Stimulated activated CD8-positive, alpha-beta memory T cell treated with anti-CD3 and anti-CD28 coated beads, Interleukin-15, amount 100 ng/mL, for 4 hours (primary cell): ENCODE measurements around the gene P2RY6.
"Not testable (repeated sequence)": the region's sequence is repeated elsewhere in the genome, so short reads cannot be mapped to it uniquely, and the experiment has no call there.

Experiments
- DNase-seq, 2 donors: peaks; one replicate each; pipeline ENCODE4 v3.0.0-alpha.2; 2020; ENCODE audit warnings: low read depth in 2 of 2

Gene P2RY6

GRCh38 chr11:73259406-73260126, 12.6 kb upstream of the P2RY6 start:
- no peak for DNase-seq

- DNase-seq: no peak
These were observed 12.0 kb upstream of the P2RY6 start for GRCh38 chr11:73260127-73260457.

GRCh38 chr11:73262851-73263495, 9.2 kb upstream of the P2RY6 start:
- no peak for DNase-seq

- DNase-seq: no peak
These were observed 8.5 kb upstream of the P2RY6 start for GRCh38 chr11:73263640-73264039.

- no peak for DNase-seq
These were observed 6.8 kb upstream of the P2RY6 start for GRCh38 chr11:73265278-73265810.

- no peak for DNase-seq
These were observed 6.1 kb upstream of the P2RY6 start for GRCh38 chr11:73265853-73266645.

- no peak for DNase-seq
These were observed 5.5 kb upstream of the P2RY6 start for GRCh38 chr11:73266646-73267020.

GRCh38 chr11:73267122-73267846, 4.9 kb upstream of the P2RY6 start:
- DNase-seq: no peak

GRCh38 chr11:73267906-73268540, 4.1 kb upstream of the P2RY6 start:
- DNase-seq: no peak

GRCh38 chr11:73268671-73269271, 3.4 kb upstream of the P2RY6 start:
- DNase-seq: no peak

GRCh38 chr11:73269459-73270015, 2.6 kb upstream of the P2RY6 start:
- no peak for DNase-seq

GRCh38 chr11:73270016-73270854, 1.9 kb upstream of the P2RY6 start:
- no peak for DNase-seq

GRCh38 chr11:73270855-73271477, 1.2 kb upstream of the P2RY6 start:
- no peak for DNase-seq

GRCh38 chr11:73271478-73271865, 666 bp upstream of the P2RY6 start:
- DNase-seq: not testable (repeated sequence)

- DNase-seq: no peak
These were observed 521 bp downstream of the P2RY6 start for GRCh38 chr11:73272680-73273038.

GRCh38 chr11:73273222-73273895, 1.2 kb downstream of the P2RY6 start:
- DNase-seq: no peak

- not testable (repeated sequence) for DNase-seq
These were observed 2.1 kb downstream of the P2RY6 start for GRCh38 chr11:73274191-73274590.

GRCh38 chr11:73274722-73275380, 2.7 kb downstream of the P2RY6 start:
- DNase-seq: no peak
